GM12874 (cell line): ENCODE results near the gene CMPK2.

Experiments
- TF ChIP-seq, protein P1 (sequence below): IDR thresholded peaks from 2 replicates; pipeline ENCODE4 v1.5.1; 2011; ENCODE audit warnings: low read depth, mild to moderate bottlenecking, control low read depth, low read length, moderate library complexity; ENCODE audit not compliant: insufficient read depth

CMPK2 gene

DNA sequence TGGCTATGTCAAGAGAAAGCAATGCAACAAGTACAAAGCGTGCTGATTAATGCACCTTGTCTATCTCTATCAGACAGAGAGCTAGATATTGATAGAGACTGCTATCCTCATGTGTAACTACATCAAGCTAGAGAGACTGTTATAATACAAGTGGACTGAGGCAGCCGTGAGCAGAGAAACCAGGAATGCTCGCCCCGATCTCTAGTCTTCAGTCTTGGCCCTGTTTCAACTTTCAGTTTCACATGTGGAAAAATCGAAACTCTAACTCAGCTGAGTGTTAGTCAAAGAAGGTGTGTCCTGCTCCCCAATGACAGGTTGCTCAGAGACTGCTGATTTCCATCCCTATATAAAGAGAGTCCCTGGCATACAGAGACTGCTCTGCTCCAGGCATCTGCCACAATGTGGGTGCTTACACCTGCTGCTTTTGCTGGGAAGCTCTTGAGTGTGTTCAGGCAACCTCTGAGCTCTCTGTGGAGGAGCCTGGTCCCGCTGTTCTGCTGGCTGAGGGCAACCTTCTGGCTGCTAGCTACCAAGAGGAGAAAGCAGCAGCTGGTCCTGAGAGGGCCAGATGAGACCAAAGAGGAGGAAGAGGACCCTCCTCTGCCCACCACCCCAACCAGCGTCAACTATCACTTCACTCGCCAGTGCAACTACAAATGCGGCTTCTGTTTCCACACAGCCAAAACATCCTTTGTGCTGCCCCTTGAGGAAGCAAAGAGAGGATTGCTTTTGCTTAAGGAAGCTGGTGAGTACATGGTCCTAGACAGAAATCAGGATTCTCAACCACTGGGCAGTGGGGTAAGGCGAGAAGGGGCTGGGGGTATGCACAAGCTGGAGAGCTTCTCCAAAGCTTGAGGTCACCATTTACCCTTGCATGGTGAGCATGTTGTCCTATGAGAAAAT, 11.9 kb upstream of the CMPK2 start, which contains the start of gene RSAD2:
RSAD2 (plus strand) TSS at position 376 of the 903 bp plus-strand sequence; CDS start at position 400, 24 bp downstream.
- TF ChIP-seq, protein P1, sequence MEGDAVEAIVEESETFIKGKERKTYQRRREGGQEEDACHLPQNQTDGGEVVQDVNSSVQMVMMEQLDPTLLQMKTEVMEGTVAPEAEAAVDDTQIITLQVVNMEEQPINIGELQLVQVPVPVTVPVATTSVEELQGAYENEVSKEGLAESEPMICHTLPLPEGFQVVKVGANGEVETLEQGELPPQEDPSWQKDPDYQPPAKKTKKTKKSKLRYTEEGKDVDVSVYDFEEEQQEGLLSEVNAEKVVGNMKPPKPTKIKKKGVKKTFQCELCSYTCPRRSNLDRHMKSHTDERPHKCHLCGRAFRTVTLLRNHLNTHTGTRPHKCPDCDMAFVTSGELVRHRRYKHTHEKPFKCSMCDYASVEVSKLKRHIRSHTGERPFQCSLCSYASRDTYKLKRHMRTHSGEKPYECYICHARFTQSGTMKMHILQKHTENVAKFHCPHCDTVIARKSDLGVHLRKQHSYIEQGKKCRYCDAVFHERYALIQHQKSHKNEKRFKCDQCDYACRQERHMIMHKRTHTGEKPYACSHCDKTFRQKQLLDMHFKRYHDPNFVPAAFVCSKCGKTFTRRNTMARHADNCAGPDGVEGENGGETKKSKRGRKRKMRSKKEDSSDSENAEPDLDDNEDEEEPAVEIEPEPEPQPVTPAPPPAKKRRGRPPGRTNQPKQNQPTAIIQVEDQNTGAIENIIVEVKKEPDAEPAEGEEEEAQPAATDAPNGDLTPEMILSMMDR = no peak

DNA sequence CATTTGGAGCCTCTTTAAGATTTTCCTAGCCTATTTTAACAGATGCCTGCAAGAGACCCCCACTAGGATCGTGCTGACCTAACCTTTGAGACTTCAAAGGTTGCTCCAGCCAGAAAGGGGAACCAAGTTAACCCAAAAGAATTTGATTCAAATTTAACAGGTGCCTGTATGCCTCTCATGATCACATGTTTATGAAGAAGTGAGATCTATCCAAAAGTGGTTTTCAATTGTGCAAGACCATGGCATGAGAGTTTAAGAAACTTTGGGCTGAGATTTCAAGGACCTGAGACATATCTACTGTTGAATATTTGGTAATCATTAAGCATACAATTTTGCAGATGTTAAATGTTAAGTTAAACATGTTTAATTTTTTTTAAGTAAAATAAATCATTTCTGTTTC, 10.6 kb upstream of the CMPK2 start:
- TF ChIP-seq, protein P1 = no peak

DNA sequence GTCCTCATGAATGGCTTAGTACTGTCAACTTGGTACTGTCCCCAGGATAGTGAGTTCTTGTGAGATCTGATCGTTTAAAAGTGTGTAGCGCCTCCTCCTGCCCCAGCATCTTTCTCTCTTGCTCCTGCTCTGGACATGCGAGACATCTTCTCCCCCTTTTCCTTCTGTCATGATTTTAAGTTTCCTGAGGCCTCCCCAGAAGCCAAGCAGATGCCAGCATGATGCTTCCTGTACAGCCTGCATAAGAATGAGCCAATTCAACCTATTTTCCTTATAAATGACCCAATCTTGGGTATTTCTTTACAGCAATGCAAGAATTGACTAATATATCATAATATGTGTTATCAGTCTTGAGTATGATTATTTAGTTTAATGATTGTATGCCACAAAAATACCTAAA, 8.3 kb upstream of the CMPK2 start:
- TF ChIP-seq, protein P1 = no peak

DNA sequence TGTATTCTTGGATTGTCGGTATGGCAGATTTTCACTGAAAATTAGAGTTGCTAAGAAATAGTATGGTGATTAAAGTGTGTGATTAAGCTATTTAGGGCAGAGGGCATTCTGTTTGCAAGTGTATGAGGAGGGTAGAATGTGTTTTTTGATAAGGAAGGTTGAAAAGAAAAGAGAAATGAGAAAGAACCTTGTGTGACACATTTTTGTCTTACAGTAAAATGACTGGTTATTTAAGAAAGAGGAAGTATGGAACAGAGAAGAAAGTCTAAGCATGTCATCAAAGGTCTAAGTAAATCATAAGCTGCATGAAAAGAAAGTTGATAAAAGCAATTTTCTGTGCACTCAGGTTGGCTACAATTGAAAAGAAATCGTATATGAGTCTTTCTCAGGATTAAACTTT, 6.7 kb upstream of the CMPK2 start:
- TF ChIP-seq, protein P1 = no peak

DNA sequence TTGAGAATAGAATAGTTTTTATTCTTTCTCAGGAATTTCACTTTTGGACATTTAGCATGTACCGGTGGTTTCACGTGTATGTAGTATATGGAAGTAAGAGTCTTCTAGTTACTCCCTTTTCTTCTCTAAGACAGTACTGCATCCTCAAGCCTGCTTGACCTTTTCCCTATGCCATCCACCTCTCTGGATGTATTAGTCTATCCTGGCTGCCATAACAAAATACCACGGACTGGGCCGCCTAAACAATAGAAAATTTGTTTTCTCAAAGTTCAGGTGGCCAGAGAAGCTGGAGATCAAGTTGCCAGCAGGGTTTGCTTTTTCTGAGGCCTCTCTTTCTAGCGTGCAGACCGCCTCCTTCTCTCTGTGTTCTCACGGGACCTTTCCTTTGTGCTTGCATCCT, 1.3 kb upstream of the CMPK2 start:
- TF ChIP-seq, protein P1 = no peak

DNA sequence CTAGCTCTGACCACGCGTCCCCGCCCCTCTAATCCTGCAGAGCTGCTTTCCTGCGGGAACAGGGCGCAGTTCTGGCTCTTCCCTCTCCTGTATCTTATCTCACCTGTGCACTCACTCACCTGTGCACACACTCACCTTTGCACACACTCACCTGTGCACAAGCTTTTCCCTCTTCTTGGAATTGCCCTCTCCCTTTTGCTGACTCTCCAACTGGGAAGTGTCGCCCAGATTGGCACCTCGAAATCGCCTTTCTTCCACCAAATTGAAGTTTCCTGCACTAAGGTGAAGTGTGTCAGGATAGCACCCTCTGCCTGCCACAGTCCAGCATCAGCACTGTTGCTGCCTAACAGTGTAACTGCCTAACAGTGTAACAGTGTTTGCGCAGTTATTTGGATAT, 566 bp upstream of the CMPK2 start:
- TF ChIP-seq, protein P1 = peak; percentile 36

DNA sequence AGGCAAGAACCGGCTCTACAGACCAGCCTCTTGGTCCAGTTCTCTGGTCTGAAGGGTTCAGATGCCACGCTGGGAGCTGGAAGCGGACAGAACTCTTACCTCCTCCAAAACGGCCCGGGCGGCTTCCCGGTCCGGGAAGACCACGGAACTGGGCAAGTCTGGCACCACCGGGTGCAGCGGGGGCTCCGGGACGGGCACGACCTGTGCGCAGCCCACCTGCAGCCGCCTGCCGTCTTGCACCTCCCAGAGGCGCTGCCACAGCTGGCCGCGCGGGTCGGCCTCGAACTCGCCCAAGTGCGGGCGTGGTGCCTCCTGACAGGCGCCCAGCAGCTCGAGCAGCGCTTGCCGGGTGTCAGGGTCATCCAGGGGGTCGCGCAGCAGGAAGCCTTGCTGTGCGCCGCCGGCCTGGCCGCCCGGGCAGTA, 773 bp downstream of the CMPK2 start:
- TF ChIP-seq, protein P1 = no peak
